Esophagus (tissue), 2 donors: ENCODE results near the gene ZNF296. TPM values are rescaled to one million over a fixed set of nuclear protein-coding genes. Genes with fewer than 3 reads are reported as not detected.
A peak's percentile ranks its signal among the peaks of the same experiment; 100 is the strongest.

Experiments used
- H3K27ac ChIP-seq, 2 donors: one replicate each; pipeline ENCODE4 v1.5.1; 2013; ENCODE audit warnings: low read depth in 2 of 2, mild to moderate bottlenecking in 2 of 2, inconsistent platforms in 1 of 2, low read length in 1 of 2, moderate library complexity in 1 of 2
- H3K27me3 ChIP-seq, 2 donors: one replicate each; pipeline ENCODE4 v1.6.1; 2013; ENCODE audit warnings: low read length in 2 of 2, control low read depth in 1 of 2, mild to moderate bottlenecking in 1 of 2; ENCODE audit not compliant: insufficient read depth in 2 of 2, control insufficient read depth in 1 of 2
- H3K36me3 ChIP-seq, 2 donors: one replicate each; pipeline ENCODE4 v1.6.1; 2013; ENCODE audit warnings: low read length in 1 of 2; ENCODE audit not compliant: control insufficient read depth in 2 of 2, insufficient read depth in 2 of 2
- H3K4me1 ChIP-seq, 2 donors: one replicate each; pipeline ENCODE4 v1.6.1; 2013; ENCODE audit warnings: low read length in 1 of 2; ENCODE audit not compliant: control insufficient read depth in 2 of 2, insufficient read depth in 2 of 2
- H3K4me3 ChIP-seq, 2 donors: one replicate each; pipeline ENCODE4 v1.5.1; 2013; ENCODE audit warnings: low read length in 2 of 2, mild to moderate bottlenecking in 2 of 2, low read depth in 1 of 2, moderate library complexity in 1 of 2
- H3K9me3 ChIP-seq, 2 donors: one replicate each; pipeline ENCODE4 v1.6.1; 2013; ENCODE audit warnings: mild to moderate bottlenecking in 2 of 2, low read depth in 1 of 2, low read length in 1 of 2, moderate library complexity in 1 of 2; ENCODE audit not compliant: control insufficient read depth in 2 of 2, insufficient read depth in 1 of 2
- WGBS, 2 donors: extraction: QIAGEN DNeasy Blood & Tissue Kit; methylation state at CpG; one replicate each; pipeline ENCODE4 v1.1.7; 2013; 5-methylcytosine and 5-hydroxymethylcytosine counted together
- polyA plus RNA-seq, 2 donors: library from polyadenylated mRNA; stranded (reverse); fragments of 200-250 nt; gene quantifications; one replicate each; pipeline ENCODE4 v1.2.3, GENCODE V29; 2013
- donor health status: healthy with polysubstance abuse.
- donor health status: Bipolar disorder and iron deficiency.

The ZNF296 gene
- polyA plus RNA-seq, 2 donors = 7.6 to 14.5 TPM

- Histone ChIP-seq H3K9me3 (no peaks in the 10 kb centered on the region), H3K27me3 (no peaks in the 10 kb centered on the region), H3K4me1 (peaks cover 16 to 42% of the 10 kb centered on the region in 2 donors), H3K36me3 (peaks cover 0 to 3% of the 10 kb centered on the region in 2 donors), H3K4me3 (no peak overlapping the region), H3K27ac (peak overlapping the region; percentile 62 to 86)
- WGBS, 2 donors = 30 to 33% methylated on average over 15 of the region's 15 CpGs
These were observed 22.5 kb upstream of the ZNF296 start for GRCh38 chr19:45098521-45099466.

GRCh38 chr19:45097776-45098520 is 21.7 kb upstream of the ZNF296 start:
- Histone ChIP-seq H3K27me3 (no peaks in the 10 kb centered on the region), H3K27ac (peak overlapping the region in 1 of 2 donors; percentile 38), H3K4me1 (peaks cover 15 to 37% of the 10 kb centered on the region in 2 donors), H3K9me3 (no peaks in the 10 kb centered on the region), H3K4me3 (no peak overlapping the region), H3K36me3 (peaks cover 0 to 3% of the 10 kb centered on the region in 2 donors)
- WGBS, 2 donors = 58 to 59% methylated on average over 16 of the region's 16 CpGs

GRCh38 chr19:45097450-45097775 is 21.1 kb upstream of the ZNF296 start:
- 77 to 89% methylated on average over 7 of the region's 7 CpGs for WGBS, 2 donors
- H3K9me3 ChIP-seq = no peaks in the 10 kb centered on the region
- no peak overlapping the region for H3K4me3 ChIP-seq
- no peaks in the 10 kb centered on the region for H3K27me3 ChIP-seq
- peaks cover 0 to 3% of the 10 kb centered on the region in 2 donors for H3K36me3 ChIP-seq
- peaks cover 15 to 36% of the 10 kb centered on the region in 2 donors for H3K4me1 ChIP-seq
- no peak overlapping the region for H3K27ac ChIP-seq

- H3K4me1 ChIP-seq = peaks cover 13 to 36% of the 10 kb centered on the region in 2 donors
- no peak overlapping the region for H3K27ac ChIP-seq
- peaks cover 0 to 3% of the 10 kb centered on the region in 2 donors for H3K36me3 ChIP-seq
- no peak overlapping the region for H3K4me3 ChIP-seq
- H3K27me3 ChIP-seq = no peaks in the 10 kb centered on the region
- WGBS, 2 donors = 88 to 92% methylated on average over 7 of the region's 7 CpGs
- H3K9me3 ChIP-seq = no peaks in the 10 kb centered on the region
These were observed 20.4 kb upstream of the ZNF296 start for GRCh38 chr19:45096700-45097099.

GRCh38 chr19:45095496-45096413 is 19.5 kb upstream of the ZNF296 start:
- H3K4me3 ChIP-seq = no peak overlapping the region
- no peak overlapping the region for H3K27ac ChIP-seq
- H3K9me3 ChIP-seq = no peaks in the 10 kb centered on the region
- no peaks in the 10 kb centered on the region for H3K27me3 ChIP-seq
- 86 to 89% methylated on average over 14 of the region's 14 CpGs for WGBS, 2 donors
- peaks cover 11 to 37% of the 10 kb centered on the region in 2 donors for H3K4me1 ChIP-seq
- peaks cover 0 to 3% of the 10 kb centered on the region in 2 donors for H3K36me3 ChIP-seq

GRCh38 chr19:45094707-45095106 is 18.4 kb upstream of the ZNF296 start:
- no peaks in the 10 kb centered on the region for H3K27me3 ChIP-seq
- H3K4me3 ChIP-seq = no peak overlapping the region
- no peaks in the 10 kb centered on the region for H3K9me3 ChIP-seq
- WGBS, 2 donors = 74 to 75% methylated on average over 5 of the region's 5 CpGs
- peaks cover 0 to 8% of the 10 kb centered on the region in 2 donors for H3K36me3 ChIP-seq
- H3K27ac ChIP-seq = no peak overlapping the region
- peaks cover 11 to 35% of the 10 kb centered on the region in 2 donors for H3K4me1 ChIP-seq

GRCh38 chr19:45094137-45094536 is 17.9 kb upstream of the ZNF296 start:
- WGBS, 2 donors = 51% methylated on average over 9 of the region's 9 CpGs
- Histone ChIP-seq H3K4me3 (peak overlapping the region; percentile 8 to 94), H3K36me3 (peaks cover 0 to 8% of the 10 kb centered on the region in 2 donors), H3K4me1 (peaks cover 11 to 32% of the 10 kb centered on the region in 2 donors), H3K27me3 (no peaks in the 10 kb centered on the region), H3K27ac (no peak overlapping the region), H3K9me3 (no peaks in the 10 kb centered on the region)

GRCh38 chr19:45092747-45093678 is 16.7 kb upstream of the ZNF296 start, which contains the start of gene PPP1R37:
Gene PPP1R37, plus strand, starts transcription at chr19:45093179. Its CDS starts 147 bp downstream, at chr19:45093326.
- peaks cover 6 to 22% of the 10 kb centered on the region in 2 donors for H3K4me1 ChIP-seq
- no peaks in the 10 kb centered on the region for H3K9me3 ChIP-seq
- no peaks in the 10 kb centered on the region for H3K27me3 ChIP-seq
- peak within 1 kb of the TSS; percentile 75 to 94 for H3K4me3 ChIP-seq
- WGBS, 2 donors = 0% methylated on average over 72 to 103 of the region's 103 CpGs
- peak within 1 kb of the TSS; percentile 72 to 94 for H3K27ac ChIP-seq
- H3K36me3 ChIP-seq = peaks cover 0 to 8% of the 10 kb centered on the region in 2 donors
